Mesothelial cell of epicardium (in vitro differentiated cells): Measurements from ENCODE around the gene PRG2. TPM values are rescaled to one million over a fixed set of nuclear protein-coding genes. Genes with fewer than 3 reads are reported as not detected.

Source experiments
- DNase-seq, 2 experiments: peaks; one replicate each; pipeline ENCODE4 v3.0.0; 2021; ENCODE audit warnings: low spot score in 2 of 2; ENCODE audit not compliant: unreplicated experiment in 2 of 2
- H3K27ac Mint-ChIP-seq: 2 replicates; pipeline ENCODE4 v1.8.0; 2021; ENCODE audit warnings: mixed read lengths
- H3K27me3 Mint-ChIP-seq: 2 replicates; pipeline ENCODE4 v1.8.0; 2021; ENCODE audit warnings: low read depth, mixed read lengths
- H3K36me3 Mint-ChIP-seq: 2 replicates; pipeline ENCODE4 v1.8.0; 2021; ENCODE audit warnings: mixed read lengths
- H3K4me1 Mint-ChIP-seq: 2 replicates; pipeline ENCODE4 v1.8.0; 2021; ENCODE audit warnings: mixed read lengths
- H3K4me3 Mint-ChIP-seq: 2 replicates; pipeline ENCODE4 v1.8.0; 2021; ENCODE audit warnings: mild to moderate bottlenecking, moderate library complexity, mixed read lengths
- H3K9me3 Mint-ChIP-seq: 2 replicates; pipeline ENCODE4 v1.8.0; 2021; ENCODE audit warnings: mixed read lengths
- CTCF ChIP-seq: fragments of 200-600 bp; sonication (generic); IDR thresholded peaks from one replicate; pipeline ENCODE4 v1.5.0; 2021; ENCODE audit warnings: antibody characterized with exemption; ENCODE audit not compliant: unreplicated experiment
- total RNA-seq: library from RNA; stranded (reverse); gene quantifications from 3 replicates; pipeline ENCODE4 v1.2.1, GENCODE V29; 2021

PRG2 gene
- total RNA-seq, 1 donor from 2014 or later = not detected

- Mint-ChIP-seq H3K36me3 (no peaks in the 10 kb centered on the region), H3K4me3 (no peak overlapping the region), H3K27ac (no peak overlapping the region), H3K4me1 (no peaks in the 10 kb centered on the region), H3K27me3 (peaks cover 76% of the 10 kb centered on the region), H3K9me3 (no peaks in the 10 kb centered on the region)
- TF ChIP-seq CTCF = no peak
- DNase-seq = no peak
Observed at GRCh38 chr11:57386178-57386940, 4.1 kb downstream of the PRG2 start.

- no peak for DNase-seq
Observed at GRCh38 chr11:57380975-57381374, 9.5 kb downstream of the PRG2 start, which contains the start of gene PRG3. PRG3 (minus strand) TSS chr11:57381150; CDS start chr11:57380708, 442 bp downstream.

GRCh38 chr11:57379732-57380131, 10.7 kb downstream of the PRG2 start:
- no peak overlapping the region for H3K27ac Mint-ChIP-seq

More at GRCh38 chr11:57380975-57381374, 9.5 kb downstream of the PRG2 start, which contains the start of gene PRG3:
- Mint-ChIP-seq H3K27me3 (peaks cover 57% of the 10 kb centered on the region), H3K27ac (no peak within 1 kb of the TSS), H3K9me3 (no peaks in the 10 kb centered on the region), H3K4me1 (no peaks in the 10 kb centered on the region), H3K4me3 (no peak within 1 kb of the TSS), H3K36me3 (no peaks in the 10 kb centered on the region)
- TF ChIP-seq CTCF = no peak

GRCh38 chr11:57378186-57378585, 12.3 kb downstream of the PRG2 start:
- DNase-seq = no peak
- H3K4me3 Mint-ChIP-seq = no peak overlapping the region
- H3K9me3 Mint-ChIP-seq = peaks cover 5% of the 10 kb centered on the region
- no peaks in the 10 kb centered on the region for H3K4me1 Mint-ChIP-seq
- no peak for TF ChIP-seq CTCF
- no peak overlapping the region for H3K27ac Mint-ChIP-seq
- no peaks in the 10 kb centered on the region for H3K36me3 Mint-ChIP-seq
- peaks cover 42% of the 10 kb centered on the region for H3K27me3 Mint-ChIP-seq

More at GRCh38 chr11:57379732-57380131, 10.7 kb downstream of the PRG2 start:
- H3K27me3 Mint-ChIP-seq = peaks cover 47% of the 10 kb centered on the region
- H3K4me1 Mint-ChIP-seq = no peaks in the 10 kb centered on the region
- TF ChIP-seq CTCF = no peak
- H3K4me3 Mint-ChIP-seq = no peak overlapping the region
- peak in 1 of 2 experiments; percentile 63 for DNase-seq
- H3K9me3 Mint-ChIP-seq = no peaks in the 10 kb centered on the region
- H3K36me3 Mint-ChIP-seq = no peaks in the 10 kb centered on the region

- no peak for DNase-seq
- Mint-ChIP-seq H3K4me3 (no peak overlapping the region), H3K9me3 (peaks cover 5% of the 10 kb centered on the region), H3K36me3 (no peaks in the 10 kb centered on the region), H3K27ac (no peak overlapping the region), H3K27me3 (peaks cover 38% of the 10 kb centered on the region), H3K4me1 (no peaks in the 10 kb centered on the region)
- no peak for TF ChIP-seq CTCF
Observed at GRCh38 chr11:57377107-57377506, 13.3 kb downstream of the PRG2 start.
